Activated T-cell treated with anti-CD3 and anti-CD28 coated beads, Interleukin-2, amount 50 U/mL, for 72 hours (primary cell): ENCODE results near the gene MYO5A. TPM values are rescaled to one million over a fixed set of nuclear protein-coding genes. Genes with fewer than 3 reads are reported as not detected.

ENCODE experiments used
- ATAC-seq, 2 donors: fragments of 150-1000 bp; cut with Tn5 transposase; replicated peaks in 1 of 2; 2 replicates each; pipeline ENCODE4 v1.10.0; 2021; ENCODE audit warnings: moderate library complexity in 2 of 2, mild to moderate bottlenecking in 1 of 2
- DNase-seq, 2 donors: peaks; one replicate each; pipeline ENCODE4 v3.0.0; 2021 to 2022; ENCODE audit warnings: mixed read lengths in 1 of 2
- H3K27ac Mint-ChIP-seq: one replicate; pipeline ENCODE4 v1.8.0; 2022; ENCODE audit warnings: mild to moderate bottlenecking, moderate library complexity, mixed read lengths
- H3K27me3 Mint-ChIP-seq: one replicate; pipeline ENCODE4 v1.8.0; 2022; ENCODE audit warnings: low read depth, mixed read lengths
- H3K36me3 Mint-ChIP-seq, 2 donors: one replicate each; pipeline ENCODE4 v1.8.0; 2022; ENCODE audit warnings: mixed read lengths in 2 of 2, mild to moderate bottlenecking in 1 of 2; ENCODE audit not compliant: insufficient read depth in 2 of 2
- H3K4me1 Mint-ChIP-seq: one replicate; pipeline ENCODE4 v1.8.0; 2022; ENCODE audit warnings: low read depth, mixed read lengths
- H3K4me3 Mint-ChIP-seq, 2 donors: one replicate each; pipeline ENCODE4 v1.8.0; 2022; ENCODE audit warnings: mild to moderate bottlenecking in 2 of 2, mixed read lengths in 2 of 2, moderate library complexity in 2 of 2
- H3K9me3 Mint-ChIP-seq, 2 donors: one replicate each; pipeline ENCODE4 v1.8.0; 2022; ENCODE audit warnings: mixed read lengths in 2 of 2
- total RNA-seq, 2 donors: library from RNA; stranded (reverse); gene quantifications; one replicate each; pipeline ENCODE4 v1.2.3, GENCODE V29; 2022

MYO5A gene
- total RNA-seq, 2 donors from 2014 or later, result 29.6 to 37.2 TPM

DNA sequence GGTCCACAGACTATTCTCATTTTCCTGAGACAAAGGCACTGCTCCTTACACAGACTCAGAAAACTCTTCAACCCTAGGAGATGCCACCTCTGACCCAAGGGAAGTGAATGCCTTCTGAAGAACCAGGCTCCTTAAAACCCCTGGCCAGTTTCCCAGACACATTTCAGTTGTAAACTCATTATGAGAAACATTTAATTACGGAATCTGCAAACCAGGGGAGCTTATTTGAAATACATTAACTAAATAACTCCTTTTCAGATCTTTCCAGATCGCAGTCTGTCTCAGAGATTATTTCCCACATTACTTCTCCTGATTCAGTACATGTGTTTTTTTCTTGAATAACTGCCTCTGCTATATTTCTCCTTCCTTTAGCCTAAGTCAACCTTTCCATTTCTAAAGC, 17.6 kb downstream of the MYO5A start:
- DNase-seq (no peak), ATAC-seq (no peak)
- H3K36me3 Mint-ChIP-seq, result no peaks in the 10 kb centered on the region
- H3K9me3 Mint-ChIP-seq, result no peaks in the 10 kb centered on the region
- peaks cover 13% of the 10 kb centered on the region for H3K4me1 Mint-ChIP-seq
- no peak overlapping the region for H3K4me3 Mint-ChIP-seq
- H3K27ac Mint-ChIP-seq, result no peak overlapping the region
- H3K27me3 Mint-ChIP-seq, result no peaks in the 10 kb centered on the region

- Mint-ChIP-seq H3K4me1 (peaks cover 19% of the 10 kb centered on the region), H3K36me3 (no peaks in the 10 kb centered on the region), H3K27ac (peak overlapping the region; percentile 34), H3K4me3 (no peak overlapping the region), H3K9me3 (no peaks in the 10 kb centered on the region), H3K27me3 (no peaks in the 10 kb centered on the region)
- no peak for DNase-seq
- ATAC-seq, result no peak
Observed at GRCh38 chr15:52509500-52510245, 19.0 kb downstream of the MYO5A start.

DNA sequence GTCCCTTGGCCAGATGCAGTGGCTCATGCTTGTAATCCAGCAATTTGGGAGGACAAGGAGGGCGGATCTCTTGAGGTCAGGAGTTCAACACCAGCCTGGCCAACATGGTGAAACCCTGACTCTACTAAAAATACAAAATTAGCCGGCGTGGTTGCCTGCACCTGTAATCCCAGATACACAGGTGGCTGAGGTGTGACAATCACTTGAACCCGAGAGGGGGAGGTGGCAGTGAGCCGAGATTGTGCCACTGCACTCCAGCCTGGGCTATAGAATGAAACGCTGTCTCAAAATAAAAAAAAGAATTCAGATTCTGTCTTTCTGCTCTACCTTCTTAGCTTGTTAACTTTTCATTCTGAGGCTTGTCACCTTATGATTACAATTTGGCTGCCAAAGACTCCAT, 22.1 kb downstream of the MYO5A start:
- Mint-ChIP-seq H3K27me3 (no peaks in the 10 kb centered on the region), H3K4me3 (no peak overlapping the region), H3K36me3 (no peaks in the 10 kb centered on the region), H3K4me1 (peaks cover 28% of the 10 kb centered on the region), H3K27ac (no peak overlapping the region), H3K9me3 (no peaks in the 10 kb centered on the region)
- DNase-seq, result no peak
- ATAC-seq, result no peak

GRCh38 chr15:52505151-52505550, 23.5 kb downstream of the MYO5A start:
- H3K27ac Mint-ChIP-seq, result no peak overlapping the region

DNA sequence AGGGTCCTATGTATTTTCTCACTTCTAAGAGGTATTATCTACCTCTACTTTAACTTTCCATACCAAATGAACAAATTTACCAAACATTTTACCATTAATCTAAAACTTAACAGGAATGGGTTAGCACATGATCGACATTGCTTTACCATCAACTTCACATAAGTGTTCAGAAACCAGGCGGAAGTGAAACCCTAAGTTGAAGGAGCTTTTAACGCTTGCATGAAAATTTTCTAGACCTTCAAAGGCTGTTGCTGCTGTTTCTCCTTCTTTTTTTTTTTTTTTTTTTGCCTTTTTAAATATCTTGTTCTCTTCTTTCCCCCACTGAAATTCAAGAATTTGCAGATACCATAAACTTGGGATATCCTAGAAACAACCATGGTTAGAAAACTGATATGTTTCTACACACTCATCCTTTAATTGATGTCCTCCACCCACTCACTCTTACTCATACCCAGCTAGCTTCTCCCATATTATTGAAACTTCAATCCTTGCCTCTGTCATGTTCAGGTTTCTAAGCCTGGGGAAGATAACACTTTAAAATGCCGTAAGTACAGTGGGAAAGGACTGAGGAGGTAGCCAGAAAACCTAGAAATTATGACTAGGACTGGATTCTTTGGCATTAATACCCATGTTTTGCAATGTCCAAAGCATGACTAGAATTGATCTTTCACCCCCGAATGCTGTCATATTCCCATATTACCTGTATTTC, 24.7 kb downstream of the MYO5A start:
- Mint-ChIP-seq H3K9me3 (no peaks in the 10 kb centered on the region), H3K4me3 (peak overlapping the region; percentile 44 to 69), H3K36me3 (no peaks in the 10 kb centered on the region), H3K27me3 (no peaks in the 10 kb centered on the region), H3K4me1 (peaks cover 29% of the 10 kb centered on the region), H3K27ac (peak overlapping the region; percentile 47)
- DNase-seq (no peak), ATAC-seq (peak; percentile 41 to 55)

More at GRCh38 chr15:52505151-52505550, 23.5 kb downstream of the MYO5A start:
- Mint-ChIP-seq H3K36me3 (no peaks in the 10 kb centered on the region), H3K9me3 (no peaks in the 10 kb centered on the region), H3K4me3 (no peak overlapping the region), H3K4me1 (peaks cover 28% of the 10 kb centered on the region), H3K27me3 (no peaks in the 10 kb centered on the region)
- ATAC-seq, result no peak
- DNase-seq, result no peak

GRCh38 chr15:52502608-52503007, 26.1 kb downstream of the MYO5A start:
- Mint-ChIP-seq H3K4me1 (peaks cover 26% of the 10 kb centered on the region), H3K27me3 (no peaks in the 10 kb centered on the region), H3K27ac (peak overlapping the region; percentile 55), H3K36me3 (no peaks in the 10 kb centered on the region), H3K4me3 (peak overlapping the region in 1 of 2 donors; percentile 3), H3K9me3 (no peaks in the 10 kb centered on the region)
- no peak for DNase-seq
- ATAC-seq, result no peak

DNA sequence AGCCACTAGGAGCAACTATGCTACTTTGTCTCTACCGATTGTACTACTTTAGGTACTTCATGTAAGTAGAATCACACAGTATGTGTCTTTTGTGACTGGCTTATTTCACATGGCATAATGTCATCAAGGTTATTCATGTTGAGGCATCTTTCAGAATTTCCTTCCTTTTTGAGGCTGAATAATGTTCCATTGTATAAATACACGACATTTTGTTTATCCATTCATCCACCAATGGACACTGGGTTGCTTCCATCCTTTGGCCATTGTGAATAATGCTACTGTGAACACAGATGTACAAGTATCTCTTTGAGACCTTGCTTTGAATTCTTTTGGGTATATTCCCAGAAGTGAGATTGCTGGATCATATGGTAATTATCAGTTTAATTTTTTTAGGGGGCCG, 29.2 kb downstream of the MYO5A start:
- H3K27me3 Mint-ChIP-seq, result no peaks in the 10 kb centered on the region
- ATAC-seq, result no peak
- no peaks in the 10 kb centered on the region for H3K36me3 Mint-ChIP-seq
- H3K4me1 Mint-ChIP-seq, result peaks cover 31% of the 10 kb centered on the region
- no peaks in the 10 kb centered on the region for H3K9me3 Mint-ChIP-seq
- H3K4me3 Mint-ChIP-seq, result no peak overlapping the region
- no peak overlapping the region for H3K27ac Mint-ChIP-seq
- DNase-seq, result no peak

DNA sequence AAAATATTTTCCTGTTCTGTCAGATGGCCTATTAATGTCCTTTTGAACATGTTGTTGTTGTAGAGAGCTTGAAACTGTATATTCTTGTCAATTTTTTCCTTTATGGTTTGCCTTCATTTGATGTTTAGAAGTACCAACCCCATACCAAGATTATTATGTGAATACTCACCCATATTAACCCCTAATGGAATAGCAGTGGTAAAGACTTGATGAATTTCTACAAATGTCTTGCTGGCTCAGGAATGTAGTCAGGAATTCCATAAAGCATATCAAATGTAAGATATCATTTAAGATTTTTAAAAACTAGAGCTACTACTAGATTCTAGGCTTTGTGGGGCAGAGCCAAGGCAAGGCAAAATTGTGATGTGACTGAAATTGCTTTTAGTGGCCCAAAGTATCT, 30.0 kb downstream of the MYO5A start:
- Mint-ChIP-seq H3K27ac (no peak overlapping the region), H3K4me3 (no peak overlapping the region), H3K9me3 (no peaks in the 10 kb centered on the region), H3K27me3 (no peaks in the 10 kb centered on the region), H3K36me3 (no peaks in the 10 kb centered on the region), H3K4me1 (peaks cover 23% of the 10 kb centered on the region)
- ATAC-seq (no peak), DNase-seq (no peak)

GRCh38 chr15:52496776-52497470, 31.8 kb downstream of the MYO5A start:
- ATAC-seq (peak; percentile 100), DNase-seq (peak; percentile 58 to 72)
- no peak overlapping the region for H3K27ac Mint-ChIP-seq
- no peaks in the 10 kb centered on the region for H3K27me3 Mint-ChIP-seq
- H3K4me1 Mint-ChIP-seq, result peaks cover 20% of the 10 kb centered on the region
- H3K4me3 Mint-ChIP-seq, result no peak overlapping the region
- no peaks in the 10 kb centered on the region for H3K36me3 Mint-ChIP-seq
- no peaks in the 10 kb centered on the region for H3K9me3 Mint-ChIP-seq

- Mint-ChIP-seq H3K4me1 (peaks cover 20% of the 10 kb centered on the region), H3K27me3 (no peaks in the 10 kb centered on the region), H3K27ac (peak overlapping the region; percentile 3), H3K4me3 (no peak overlapping the region), H3K9me3 (no peaks in the 10 kb centered on the region), H3K36me3 (no peaks in the 10 kb centered on the region)
- ATAC-seq, result no peak
- DNase-seq, result no peak
Observed at GRCh38 chr15:52496175-52496574, 32.5 kb downstream of the MYO5A start.

DNA sequence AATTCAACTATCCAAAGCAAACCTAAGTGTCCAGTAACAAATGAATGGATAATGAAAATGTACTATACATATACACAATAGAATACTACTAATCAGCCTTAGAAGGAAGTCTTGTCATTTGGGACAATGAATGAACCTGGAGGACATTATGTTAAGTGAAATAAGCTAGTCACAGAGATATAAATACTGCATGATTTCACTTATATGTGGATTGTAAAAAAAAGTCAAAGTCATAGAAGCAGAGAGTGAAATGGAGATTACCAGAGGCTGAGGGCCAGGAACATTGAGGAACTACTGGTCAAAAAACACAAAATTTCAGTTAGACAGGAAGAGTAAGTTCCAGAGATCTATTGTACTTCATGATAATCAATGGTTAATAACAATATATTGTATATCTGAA, 33.6 kb downstream of the MYO5A start:
- no peak overlapping the region for H3K27ac Mint-ChIP-seq
- H3K4me1 Mint-ChIP-seq, result peaks cover 20% of the 10 kb centered on the region
- no peaks in the 10 kb centered on the region for H3K36me3 Mint-ChIP-seq
- DNase-seq, result no peak
- no peak overlapping the region for H3K4me3 Mint-ChIP-seq
- ATAC-seq, result no peak
- no peaks in the 10 kb centered on the region for H3K9me3 Mint-ChIP-seq
- no peaks in the 10 kb centered on the region for H3K27me3 Mint-ChIP-seq

GRCh38 chr15:52493968-52494367, 34.7 kb downstream of the MYO5A start:
- DNase-seq, result no peak
- no peak overlapping the region for H3K4me3 Mint-ChIP-seq
- H3K9me3 Mint-ChIP-seq, result peaks cover 0 to 1% of the 10 kb centered on the region in 2 donors
- peaks cover 0 to 2% of the 10 kb centered on the region in 2 donors for H3K36me3 Mint-ChIP-seq
- no peaks in the 10 kb centered on the region for H3K27me3 Mint-ChIP-seq
- H3K27ac Mint-ChIP-seq, result no peak overlapping the region
- no peak for ATAC-seq
- H3K4me1 Mint-ChIP-seq, result peaks cover 22% of the 10 kb centered on the region

- Mint-ChIP-seq H3K27ac (no peak overlapping the region), H3K4me3 (no peak overlapping the region), H3K4me1 (peaks cover 37% of the 10 kb centered on the region), H3K9me3 (peaks cover 0 to 1% of the 10 kb centered on the region in 2 donors), H3K27me3 (no peaks in the 10 kb centered on the region), H3K36me3 (peaks cover 0 to 2% of the 10 kb centered on the region in 2 donors)
- no peak for DNase-seq
- no peak for ATAC-seq
Observed at GRCh38 chr15:52492132-52492531, 36.5 kb downstream of the MYO5A start.
